Lower leg skin (tissue), 3 donors: Measurements from ENCODE around the gene PLEKHG4.

Source experiments
- POLR2A ChIP-seq, 2 donors: fragments of 450-650 bp; IDR thresholded peaks; one replicate each; pipeline ENCODE4 v1.6.1; 2016 to 2017; ENCODE audit warnings: antibody characterized with exemption in 2 of 2, mild to moderate bottlenecking in 1 of 2, moderate library complexity in 1 of 2
- TF ChIP-seq, protein P1 (sequence below), 3 donors: fragments of 450-650 bp; IDR thresholded peaks; one replicate each; pipeline ENCODE4 v1.5.1; 2016; ENCODE audit warnings: antibody characterized with exemption in 3 of 3, mild to moderate bottlenecking in 3 of 3, moderate library complexity in 2 of 3

- no peak for TF ChIP-seq POLR2A (IDR thresholded peaks at IDR 0.05)
- TF ChIP-seq, protein P1, sequence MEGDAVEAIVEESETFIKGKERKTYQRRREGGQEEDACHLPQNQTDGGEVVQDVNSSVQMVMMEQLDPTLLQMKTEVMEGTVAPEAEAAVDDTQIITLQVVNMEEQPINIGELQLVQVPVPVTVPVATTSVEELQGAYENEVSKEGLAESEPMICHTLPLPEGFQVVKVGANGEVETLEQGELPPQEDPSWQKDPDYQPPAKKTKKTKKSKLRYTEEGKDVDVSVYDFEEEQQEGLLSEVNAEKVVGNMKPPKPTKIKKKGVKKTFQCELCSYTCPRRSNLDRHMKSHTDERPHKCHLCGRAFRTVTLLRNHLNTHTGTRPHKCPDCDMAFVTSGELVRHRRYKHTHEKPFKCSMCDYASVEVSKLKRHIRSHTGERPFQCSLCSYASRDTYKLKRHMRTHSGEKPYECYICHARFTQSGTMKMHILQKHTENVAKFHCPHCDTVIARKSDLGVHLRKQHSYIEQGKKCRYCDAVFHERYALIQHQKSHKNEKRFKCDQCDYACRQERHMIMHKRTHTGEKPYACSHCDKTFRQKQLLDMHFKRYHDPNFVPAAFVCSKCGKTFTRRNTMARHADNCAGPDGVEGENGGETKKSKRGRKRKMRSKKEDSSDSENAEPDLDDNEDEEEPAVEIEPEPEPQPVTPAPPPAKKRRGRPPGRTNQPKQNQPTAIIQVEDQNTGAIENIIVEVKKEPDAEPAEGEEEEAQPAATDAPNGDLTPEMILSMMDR (IDR thresholded peaks at IDR 0.05): no peak
Observed at GRCh38 chr16:67268136-67268579, 11.2 kb upstream of the PLEKHG4 start.
